Lung (tissue), 12 donors: Measurements from ENCODE around the gene FOLR2. TPM values are rescaled to one million over a fixed set of nuclear protein-coding genes. Genes with fewer than 3 reads are reported as not detected.

Experiments used
- ATAC-seq: fragments of 200-7000 bp; cut with Tn5 transposase; one replicate; pipeline ENCODE4 v1.9.1; 2020; ENCODE audit warnings: moderate number of reproducible peaks; ENCODE audit not compliant: insufficient read depth, low FRiP score
- DNase-seq, 3 donors: peaks; one replicate each; pipeline ENCODE4 v3.0.0-alpha.2; 2013 to 2017
- H3K27ac ChIP-seq, 2 donors: one replicate each; pipeline ENCODE4 v1.5.1; 2013; ENCODE audit warnings: mild to moderate bottlenecking in 2 of 2, moderate library complexity in 2 of 2, control low read depth in 1 of 2, inconsistent platforms in 1 of 2, low read depth in 1 of 2, low read length in 1 of 2
- H3K27me3 ChIP-seq, 3 donors: one replicate each; pipeline ENCODE4 v1.5.1; 2013; ENCODE audit warnings: low read length in 2 of 3; ENCODE audit not compliant: control insufficient read depth in 3 of 3, insufficient read depth in 3 of 3
- H3K36me3 ChIP-seq, 4 donors: one replicate each; pipeline ENCODE4 v1.5.1; 2013; ENCODE audit warnings: low read length in 4 of 4, mild to moderate bottlenecking in 1 of 4, moderate library complexity in 1 of 4; ENCODE audit not compliant: control insufficient read depth in 4 of 4, insufficient read depth in 4 of 4
- H3K4me1 ChIP-seq, 5 donors: one replicate each; pipeline ENCODE4 v1.5.1; 2013; ENCODE audit warnings: low read length in 5 of 5, mild to moderate bottlenecking in 2 of 5, moderate library complexity in 1 of 5; ENCODE audit not compliant: control insufficient read depth in 5 of 5, insufficient read depth in 5 of 5
- H3K4me3 ChIP-seq: one replicate; pipeline ENCODE4 v1.5.1; 2013; ENCODE audit warnings: mild to moderate bottlenecking, control low read depth, moderate library complexity
- H3K9ac ChIP-seq, 2 donors: one replicate each; pipeline ENCODE4 v1.5.1; 2013; ENCODE audit warnings: low read length in 2 of 2, control low read depth in 1 of 2; ENCODE audit not compliant: insufficient read depth in 1 of 2
- H3K9me3 ChIP-seq, 4 donors: one replicate each; pipeline ENCODE4 v1.5.1; 2013; ENCODE audit warnings: low read length in 3 of 4, mild to moderate bottlenecking in 1 of 4, moderate library complexity in 1 of 4; ENCODE audit not compliant: control insufficient read depth in 4 of 4, insufficient read depth in 3 of 4
- CTCF ChIP-seq: IDR thresholded peaks from 2 replicates; pipeline ENCODE4 v1.5.1; 2012; ENCODE audit warnings: mild to moderate bottlenecking; ENCODE audit errors: control extremely low read depth, extremely low read depth
- WGBS, 2 donors: extraction: QIAGEN DNeasy Blood & Tissue Kit; methylation state at CpG; one replicate each; pipeline ENCODE4 v1.1.7; 2013; 5-methylcytosine and 5-hydroxymethylcytosine counted together
- polyA plus RNA-seq, 2 donors: library from polyadenylated mRNA; stranded (reverse); fragments of 200-250 nt; gene quantifications; one replicate each; pipeline ENCODE4 v1.2.1, GENCODE V29; 2013
- total RNA-seq, 2 donors: library from RNA; depleted of rRNA in 1 of 2; stranded (reverse); fragments of >200 nt in 1 of 2; gene quantifications; one replicate each; pipeline ENCODE4 v1.2.1, GENCODE V29; 2014 to 2021
- donor health status: control.
- donor health status: control.
- donor health status: Bipolar disorder and iron deficiency.
- donor health status: healthy.
- donor health status: DM: yes; HTN: yes; CAD: no.

The FOLR2 gene
- total and polyA plus RNA-seq, 4 donors: 3.2 to 19.7 (median 10.2) TPM

GRCh38 chr11:72238492-72239312 is 22.1 kb downstream of the FOLR2 start:
- H3K27me3 ChIP-seq: peaks cover 0 to 36% (median 31%) of the 10 kb centered on the region in 3 donors
- peaks cover 0 to 42% (median 28%) of the 10 kb centered on the region in 4 donors for H3K36me3 ChIP-seq
- ATAC-seq (no peak), DNase-seq (peak in 2 of 3 donors; percentile 11 to 12)
- peaks cover 0 to 29% (median 14%) of the 10 kb centered on the region in 5 donors for H3K4me1 ChIP-seq
- H3K9me3 ChIP-seq: peaks cover 0 to 2% (median 0%) of the 10 kb centered on the region in 4 donors
- no peak overlapping the region for H3K9ac ChIP-seq
- WGBS, 2 donors: 69 to 73% methylated on average over 28 of the region's 28 CpGs
- no peak for TF ChIP-seq CTCF
- H3K4me3 ChIP-seq: no peak overlapping the region
- no peak overlapping the region for H3K27ac ChIP-seq

- Histone ChIP-seq H3K9me3 (peaks cover 0 to 2% (median 0%) of the 10 kb centered on the region in 4 donors), H3K27ac (no peak overlapping the region), H3K27me3 (peaks cover 0 to 38% (median 32%) of the 10 kb centered on the region in 3 donors), H3K4me1 (peaks cover 0 to 29% (median 15%) of the 10 kb centered on the region in 5 donors), H3K9ac (peak overlapping the region in 1 of 2 donors; percentile 16), H3K4me3 (no peak overlapping the region), H3K36me3 (peaks cover 0 to 35% (median 21%) of the 10 kb centered on the region in 4 donors)
- 11 to 12% methylated on average over 23 to 25 of the region's 25 CpGs for WGBS, 2 donors
- peak; percentile 73 to 84 (median 81) for DNase-seq
- no peak for TF ChIP-seq CTCF
- ATAC-seq: peak; percentile 19
Measured at GRCh38 chr11:72239313-72239848, 22.8 kb downstream of the FOLR2 start.

GRCh38 chr11:72239849-72240460 is 23.4 kb downstream of the FOLR2 start:
- 1 to 2% methylated on average over 60 to 69 of the region's 69 CpGs for WGBS, 2 donors
- Histone ChIP-seq H3K27me3 (peaks cover 0 to 44% (median 37%) of the 10 kb centered on the region in 3 donors), H3K9ac (peak overlapping the region in 1 of 2 donors; percentile 16), H3K4me1 (peaks cover 0 to 29% (median 15%) of the 10 kb centered on the region in 5 donors), H3K9me3 (peaks cover 0 to 2% (median 0%) of the 10 kb centered on the region in 4 donors), H3K36me3 (peaks cover 0 to 31% (median 17%) of the 10 kb centered on the region in 4 donors), H3K27ac (no peak overlapping the region), H3K4me3 (no peak overlapping the region)
- DNase-seq (peak in 2 of 3 donors; percentile 15 to 29), ATAC-seq (peak; percentile 30)
- TF ChIP-seq CTCF: no peak
